Measurements from ENCODE around the gene THTPA. TPM values are rescaled to one million over a fixed set of nuclear protein-coding genes. Genes with fewer than 3 reads are reported as not detected.

The THTPA gene
- total and polyA plus RNA-seq, 2 of the 13 experiments (the other 11 are each of a cell fraction or from before 2014, with no cell fraction given), result 7.4 to 8.7 TPM

DNA sequence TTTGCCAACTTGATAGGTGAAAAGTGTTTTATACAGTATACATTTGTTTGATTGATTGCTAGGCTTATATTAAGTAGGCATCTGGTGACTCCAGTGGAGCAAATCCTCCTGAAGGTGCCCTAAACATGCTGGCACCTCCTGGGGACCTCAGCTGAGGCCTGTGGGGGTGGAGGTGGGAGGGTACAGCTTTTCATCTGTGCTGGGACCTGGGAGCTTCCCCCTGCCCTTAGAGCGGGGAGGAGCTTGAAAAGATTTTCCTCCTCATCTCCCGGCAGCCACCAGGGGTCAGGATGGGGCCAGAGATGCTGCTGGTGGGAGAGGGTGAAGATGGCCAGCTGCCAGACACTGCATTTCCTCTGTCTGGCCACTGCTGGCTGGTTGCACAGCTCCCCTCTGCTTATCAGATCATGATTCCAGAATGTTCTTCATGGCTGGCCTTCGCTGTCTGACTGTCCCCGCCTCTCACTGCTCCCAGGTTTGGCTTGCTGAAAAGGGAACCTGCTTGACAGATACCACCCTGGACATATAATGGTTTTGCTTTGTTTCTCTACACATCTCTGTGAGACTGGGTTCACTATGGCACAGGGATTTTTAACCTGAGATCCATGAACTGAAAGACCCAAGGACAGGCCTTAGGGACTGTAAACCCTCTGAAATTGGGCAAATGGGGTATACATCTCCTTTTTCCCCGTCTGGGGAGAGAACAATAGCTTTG is 33.0 kb downstream of the THTPA start (continued):
- TF ChIP-seq, protein P1, sequence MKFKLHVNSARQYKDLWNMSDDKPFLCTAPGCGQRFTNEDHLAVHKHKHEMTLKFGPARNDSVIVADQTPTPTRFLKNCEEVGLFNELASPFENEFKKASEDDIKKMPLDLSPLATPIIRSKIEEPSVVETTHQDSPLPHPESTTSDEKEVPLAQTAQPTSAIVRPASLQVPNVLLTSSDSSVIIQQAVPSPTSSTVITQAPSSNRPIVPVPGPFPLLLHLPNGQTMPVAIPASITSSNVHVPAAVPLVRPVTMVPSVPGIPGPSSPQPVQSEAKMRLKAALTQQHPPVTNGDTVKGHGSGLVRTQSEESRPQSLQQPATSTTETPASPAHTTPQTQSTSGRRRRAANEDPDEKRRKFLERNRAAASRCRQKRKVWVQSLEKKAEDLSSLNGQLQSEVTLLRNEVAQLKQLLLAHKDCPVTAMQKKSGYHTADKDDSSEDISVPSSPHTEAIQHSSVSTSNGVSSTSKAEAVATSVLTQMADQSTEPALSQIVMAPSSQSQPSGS (CRISPR knock-in tag; IDR thresholded peaks at IDR 0.05), result peak; percentile 93
- TF ChIP-seq HOXA5 (CRISPR knock-in tag; IDR thresholded peaks at IDR 0.05), result peak; percentile 98
- peak; percentile 97 for TF ChIP-seq ZNF761 (CRISPR knock-in tag; conservative IDR thresholded peaks at IDR 0.05)
- TF ChIP-seq, protein P2, sequence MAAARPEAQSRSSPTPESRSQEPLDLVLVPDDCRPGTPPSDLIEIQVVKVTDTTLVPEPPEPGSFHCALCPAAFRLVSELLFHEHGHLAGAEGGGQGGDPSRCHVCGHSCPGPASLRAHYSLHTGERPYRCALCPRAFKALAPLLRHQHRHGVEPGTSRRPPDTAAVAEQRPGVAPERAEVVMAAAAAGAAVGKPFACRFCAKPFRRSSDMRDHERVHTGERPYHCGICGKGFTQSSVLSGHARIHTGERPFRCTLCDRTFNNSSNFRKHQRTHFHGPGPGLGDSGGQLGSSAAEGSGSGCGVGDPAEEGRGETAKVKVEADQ (CRISPR knock-in tag; IDR thresholded peaks at IDR 0.05; ENCODE audit: borderline replicate concordance), result peak; percentile 79; the same call in 1 of the 2 replicates
- TF ChIP-seq MYNN (CRISPR knock-in tag; IDR thresholded peaks at IDR 0.05; ENCODE audit: low read depth), result peak; percentile 91; the same call in 1 of the 2 replicates
- peak; percentile 73; the same call in 1 of the 2 replicates for TF ChIP-seq ZNF232 (CRISPR knock-in tag; IDR thresholded peaks at IDR 0.05; ENCODE audit: borderline replicate concordance)
- TF ChIP-seq, protein P3, sequence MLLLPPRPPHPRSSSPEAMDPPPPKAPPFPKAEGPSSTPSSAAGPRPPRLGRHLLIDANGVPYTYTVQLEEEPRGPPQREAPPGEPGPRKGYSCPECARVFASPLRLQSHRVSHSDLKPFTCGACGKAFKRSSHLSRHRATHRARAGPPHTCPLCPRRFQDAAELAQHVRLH (CRISPR knock-in tag; IDR thresholded peaks at IDR 0.05; ENCODE audit: borderline replicate concordance, low read depth), result peak; percentile 100
- TF ChIP-seq, protein P4, sequence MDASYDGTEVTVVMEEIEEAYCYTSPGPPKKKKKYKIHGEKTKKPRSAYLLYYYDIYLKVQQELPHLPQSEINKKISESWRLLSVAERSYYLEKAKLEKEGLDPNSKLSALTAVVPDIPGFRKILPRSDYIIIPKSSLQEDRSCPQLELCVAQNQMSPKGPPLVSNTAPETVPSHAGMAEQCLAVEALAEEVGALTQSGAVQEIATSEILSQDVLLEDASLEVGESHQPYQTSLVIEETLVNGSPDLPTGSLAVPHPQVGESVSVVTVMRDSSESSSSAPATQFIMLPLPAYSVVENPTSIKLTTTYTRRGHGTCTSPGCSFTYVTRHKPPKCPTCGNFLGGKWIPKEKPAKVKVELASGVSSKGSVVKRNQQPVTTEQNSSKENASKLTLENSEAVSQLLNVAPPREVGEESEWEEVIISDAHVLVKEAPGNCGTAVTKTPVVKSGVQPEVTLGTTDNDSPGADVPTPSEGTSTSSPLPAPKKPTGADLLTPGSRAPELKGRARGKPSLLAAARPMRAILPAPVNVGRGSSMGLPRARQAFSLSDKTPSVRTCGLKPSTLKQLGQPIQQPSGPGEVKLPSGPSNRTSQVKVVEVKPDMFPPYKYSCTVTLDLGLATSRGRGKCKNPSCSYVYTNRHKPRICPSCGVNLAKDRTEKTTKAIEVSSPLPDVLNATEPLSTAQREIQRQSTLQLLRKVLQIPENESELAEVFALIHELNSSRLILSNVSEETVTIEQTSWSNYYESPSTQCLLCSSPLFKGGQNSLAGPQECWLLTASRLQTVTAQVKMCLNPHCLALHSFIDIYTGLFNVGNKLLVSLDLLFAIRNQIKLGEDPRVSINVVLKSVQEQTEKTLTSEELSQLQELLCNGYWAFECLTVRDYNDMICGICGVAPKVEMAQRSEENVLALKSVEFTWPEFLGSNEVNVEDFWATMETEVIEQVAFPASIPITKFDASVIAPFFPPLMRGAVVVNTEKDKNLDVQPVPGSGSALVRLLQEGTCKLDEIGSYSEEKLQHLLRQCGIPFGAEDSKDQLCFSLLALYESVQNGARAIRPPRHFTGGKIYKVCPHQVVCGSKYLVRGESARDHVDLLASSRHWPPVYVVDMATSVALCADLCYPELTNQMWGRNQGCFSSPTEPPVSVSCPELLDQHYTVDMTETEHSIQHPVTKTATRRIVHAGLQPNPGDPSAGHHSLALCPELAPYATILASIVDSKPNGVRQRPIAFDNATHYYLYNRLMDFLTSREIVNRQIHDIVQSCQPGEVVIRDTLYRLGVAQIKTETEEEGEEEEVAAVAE (CRISPR knock-in tag; IDR thresholded peaks at IDR 0.05; ENCODE audit: borderline replicate concordance), result peak; percentile 84; the same call in 1 of the 2 replicates
- TF ChIP-seq CHCHD3 (CRISPR knock-in tag; IDR thresholded peaks at IDR 0.05), result no peak
- TF ChIP-seq SIX4 (CRISPR knock-in tag; IDR thresholded peaks at IDR 0.05), result peak; percentile 75; the same call in 1 of the 2 replicates
- TF ChIP-seq TSC22D2 (CRISPR knock-in tag; IDR thresholded peaks at IDR 0.05; ENCODE audit: borderline replicate concordance), result peak; percentile 98; the same call in 1 of the 2 replicates
- TF ChIP-seq ZNF44 (CRISPR knock-in tag; IDR thresholded peaks at IDR 0.05), result peak; percentile 90; the same call in 1 of the 2 replicates
- peak; percentile 21; the same call in 1 of the 2 replicates for TF ChIP-seq HNF4G (IDR thresholded peaks at IDR 0.05; ENCODE audit: borderline replicate concordance, low read depth, low read length)
- TF ChIP-seq HNF4G (CRISPR knock-in tag; IDR thresholded peaks at IDR 0.05; ENCODE audit: borderline replicate concordance, low read depth), result peak; percentile 89
- TF ChIP-seq, protein P5, sequence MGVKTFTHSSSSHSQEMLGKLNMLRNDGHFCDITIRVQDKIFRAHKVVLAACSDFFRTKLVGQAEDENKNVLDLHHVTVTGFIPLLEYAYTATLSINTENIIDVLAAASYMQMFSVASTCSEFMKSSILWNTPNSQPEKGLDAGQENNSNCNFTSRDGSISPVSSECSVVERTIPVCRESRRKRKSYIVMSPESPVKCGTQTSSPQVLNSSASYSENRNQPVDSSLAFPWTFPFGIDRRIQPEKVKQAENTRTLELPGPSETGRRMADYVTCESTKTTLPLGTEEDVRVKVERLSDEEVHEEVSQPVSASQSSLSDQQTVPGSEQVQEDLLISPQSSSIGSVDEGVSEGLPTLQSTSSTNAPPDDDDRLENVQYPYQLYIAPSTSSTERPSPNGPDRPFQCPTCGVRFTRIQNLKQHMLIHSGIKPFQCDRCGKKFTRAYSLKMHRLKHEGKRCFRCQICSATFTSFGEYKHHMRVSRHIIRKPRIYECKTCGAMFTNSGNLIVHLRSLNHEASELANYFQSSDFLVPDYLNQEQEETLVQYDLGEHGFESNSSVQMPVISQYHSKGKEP (CRISPR knock-in tag; IDR thresholded peaks at IDR 0.05), result no peak; the same call in none of the 2 replicates
- TF ChIP-seq, protein P6, sequence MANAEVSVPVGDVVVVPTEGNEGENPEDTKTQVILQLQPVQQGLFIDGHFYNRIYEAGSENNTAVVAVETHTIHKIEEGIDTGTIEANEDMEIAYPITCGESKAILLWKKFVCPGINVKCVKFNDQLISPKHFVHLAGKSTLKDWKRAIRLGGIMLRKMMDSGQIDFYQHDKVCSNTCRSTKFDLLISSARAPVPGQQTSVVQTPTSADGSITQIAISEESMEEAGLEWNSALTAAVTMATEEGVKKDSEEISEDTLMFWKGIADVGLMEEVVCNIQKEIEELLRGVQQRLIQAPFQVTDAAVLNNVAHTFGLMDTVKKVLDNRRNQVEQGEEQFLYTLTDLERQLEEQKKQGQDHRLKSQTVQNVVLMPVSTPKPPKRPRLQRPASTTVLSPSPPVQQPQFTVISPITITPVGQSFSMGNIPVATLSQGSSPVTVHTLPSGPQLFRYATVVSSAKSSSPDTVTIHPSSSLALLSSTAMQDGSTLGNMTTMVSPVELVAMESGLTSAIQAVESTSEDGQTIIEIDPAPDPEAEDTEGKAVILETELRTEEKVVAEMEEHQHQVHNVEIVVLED (CRISPR knock-in tag; IDR thresholded peaks at IDR 0.05; ENCODE audit: borderline replicate concordance), result no peak; the same call in 1 of the 2 replicates
- no peak for TF ChIP-seq CENPX (CRISPR knock-in tag; IDR thresholded peaks at IDR 0.05)
- TF ChIP-seq RFX1 (IDR thresholded peaks at IDR 0.05), result no peak

Data from HepG2 (cell line).